Adrenal gland (tissue), 12 donors: ENCODE results near the gene RRBP1. TPM values are rescaled to one million over a fixed set of nuclear protein-coding genes. Genes with fewer than 3 reads are reported as not detected.
A peak's percentile ranks its signal among the peaks of the same experiment; 100 is the strongest.

Experiments
- DNase-seq, 7 donors: peaks; one replicate each; pipeline ENCODE4 v3.0.0-alpha.2; 2019 to 2020
- H3K27ac ChIP-seq, 5 donors: fragments of 200-600 bp; sonication (generic) in 4 of 5; 1 replicate in 3 of 5; 2 replicates in 2 of 5; pipeline versions ENCODE4 v1.5.1 to v1.8.0; 2016 to 2020; ENCODE audit warnings: mild to moderate bottlenecking in 1 of 5
- H3K27me3 ChIP-seq: fragments of 200-600 bp; 2 replicates; pipeline ENCODE4 v1.8.0; 2021
- H3K36me3 ChIP-seq, 2 donors: fragments of 200-600 bp; replicated peaks in 1 of 2; 1 replicate in 1 of 2; 2 replicates in 1 of 2; pipeline versions ENCODE4 v1.5.1 to v1.8.0; 2018 to 2022
- H3K4me1 ChIP-seq, 2 donors: fragments of 200-600 bp; replicated peaks in 1 of 2; 1 replicate in 1 of 2; 2 replicates in 1 of 2; pipeline versions ENCODE4 v1.5.1 to v1.8.0; 2018 to 2021
- H3K4me3 ChIP-seq, 4 donors: fragments of 200-600 bp; sonication (generic) in 3 of 4; one replicate each; pipeline ENCODE4 v1.5.1; 2016 to 2018
- H3K9me3 ChIP-seq, 3 donors: fragments of 200-600 bp; sonication (generic) in 1 of 3; replicated peaks in 1 of 3; 1 replicate in 2 of 3; 2 replicates in 1 of 3; pipeline versions ENCODE4 v1.5.1 to v1.8.0; 2016 to 2021
- CTCF ChIP-seq, 6 experiments: fragments of 450-650 bp in 4 of 6; fragments of 200-600 bp in 2 of 6; sonication (generic) in 1 of 6; IDR thresholded peaks; 1 replicate in 5 of 6; 2 replicates in 1 of 6; pipeline versions ENCODE4 v1.5.1 to v1.8.0; 2016 to 2021; ENCODE audit warnings: antibody characterized with exemption in 6 of 6, mild to moderate bottlenecking in 2 of 6, moderate library complexity in 1 of 6
- POLR2A ChIP-seq, 2 donors: fragments of 450-650 bp; IDR thresholded peaks; one replicate each; pipeline ENCODE4 v1.6.1; 2017; ENCODE audit warnings: antibody characterized with exemption in 2 of 2, mild to moderate bottlenecking in 2 of 2, moderate library complexity in 1 of 2
- WGBS, 4 donors: extraction: QIAGEN DNeasy Blood & Tissue Kit in 2 of 4; methylation state at CpG; one replicate each; pipeline versions ENCODE4 v1.1.5 to v1.1.7; 2013 to 2017; 5-methylcytosine and 5-hydroxymethylcytosine counted together
- intact Hi-C, 2 donors: fragments of 100-400 bp; cut with DNase I; formaldehyde crosslinking; loops; one replicate each; pipeline versions ENCODE4 v1.14.1 to v1.15.0; 2022 to 2023
- polyA plus RNA-seq, 3 donors: library from polyadenylated mRNA; stranded (reverse); fragments of 200-250 nt in 2 of 3; fragments of 350-450 nt in 1 of 3; fragmentation: Illumina TruSeq in 1 of 3; extraction: RNeasy Lipid Tissue Mini Kit (QIAGEN cat#74804) in 1 of 3; gene quantifications; one replicate each; pipeline ENCODE4 v1.2.3, GENCODE V29; 2013 to 2014
- total RNA-seq, 9 donors: library from RNA; depleted of rRNA in 4 of 9; stranded (reverse); fragments of >200 nt in 4 of 9; fragments of 120-200 nt in 1 of 9; fragmentation: NEBNext Ultra II Directional in 1 of 9; extraction: Animal tissue kit (Norgen Biotek cat#: 25700) in 1 of 9; gene quantifications; one replicate each; pipeline versions ENCODE4 v1.1.0 to v1.2.4, GENCODE V29; 2013 to 2023
- donor health status: healthy with polysubstance abuse.
- donor health status: Bipolar disorder and iron deficiency.
- donor health status: DM: yes; HTN: yes; CAD: no.
- donor health status: DM: no; HTN: no; CAD: no.
- donor health status: DM: no; HTN: no; CAD: no.
- donor health status: DM: yes; HTN: yes; CAD: no.

Gene RRBP1
- total and polyA plus RNA-seq, 12 donors = 73.9 to 261 (median 122) TPM

- Histone ChIP-seq H3K4me1 (peaks cover 8 to 13% of the 10 kb centered on the region in 2 donors), H3K27ac (peak overlapping the region in 2 of 5 donors; percentile 35 to 50), H3K36me3 (peaks cover 0 to 21% of the 10 kb centered on the region in 2 donors), H3K4me3 (no peak overlapping the region), H3K27me3 (no peaks in the 10 kb centered on the region), H3K9me3 (no peaks in the 10 kb centered on the region)
- peak in 2 of 7 donors; percentile 19 to 53 for DNase-seq
- intact Hi-C loops = no loop called here
- 44 to 61% (median 50%) methylated on average over 4 to 5 of the region's 5 CpGs for WGBS, 4 donors
- TF ChIP-seq POLR2A (IDR thresholded peaks at IDR 0.05) = no peak
These were observed 76.8 kb downstream of the RRBP1 start for GRCh38 chr20:17605131-17605660.

GRCh38 chr20:17602493-17602892 is 79.5 kb downstream of the RRBP1 start:
- Histone ChIP-seq H3K27me3 (no peaks in the 10 kb centered on the region), H3K36me3 (peaks cover 0 to 14% of the 10 kb centered on the region in 2 donors), H3K27ac (no peak overlapping the region), H3K4me1 (peaks cover 8 to 13% of the 10 kb centered on the region in 2 donors), H3K9me3 (no peaks in the 10 kb centered on the region), H3K4me3 (no peak overlapping the region)
- WGBS, 4 donors = 78 to 89% (median 84%) methylated on average over 4 of the region's 4 CpGs
- no peak for DNase-seq
- intact Hi-C loops = no loop called here
- TF ChIP-seq POLR2A (IDR thresholded peaks at IDR 0.05) = no peak
- no peak for TF ChIP-seq CTCF (IDR thresholded peaks at IDR 0.05)

DNA sequence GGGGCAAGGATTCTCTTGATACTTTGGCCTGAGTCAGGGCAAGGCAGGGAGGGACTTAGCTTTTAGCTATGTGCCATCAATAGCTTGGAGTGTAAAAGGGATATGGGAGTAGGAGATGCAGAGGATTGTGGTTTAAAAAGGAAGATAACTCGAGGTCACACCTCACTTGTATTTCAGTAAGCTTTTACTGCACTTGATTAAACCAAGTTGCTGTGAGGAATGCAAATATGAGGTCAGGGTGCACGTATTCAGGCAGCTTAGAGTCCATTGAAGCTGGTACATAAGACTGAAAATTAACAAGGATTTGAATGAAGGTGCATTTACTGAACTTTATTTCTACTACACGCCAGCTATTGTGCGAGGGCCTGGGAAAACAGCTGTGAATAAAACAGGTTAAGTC is 80.1 kb downstream of the RRBP1 start:
- H3K27me3 ChIP-seq = no peaks in the 10 kb centered on the region
- TF ChIP-seq POLR2A (IDR thresholded peaks at IDR 0.05) = no peak
- TF ChIP-seq CTCF (IDR thresholded peaks at IDR 0.05) = no peak
- intact Hi-C loops = no loop called here
- H3K9me3 ChIP-seq = no peaks in the 10 kb centered on the region
- H3K36me3 ChIP-seq = peaks cover 0 to 12% of the 10 kb centered on the region in 2 donors
- H3K27ac ChIP-seq = no peak overlapping the region
- peaks cover 8 to 16% of the 10 kb centered on the region in 2 donors for H3K4me1 ChIP-seq
- H3K4me3 ChIP-seq = no peak overlapping the region
- no peak for DNase-seq
- 80 to 84% (median 83%) methylated on average over 4 of the region's 4 CpGs for WGBS, 4 donors

DNA sequence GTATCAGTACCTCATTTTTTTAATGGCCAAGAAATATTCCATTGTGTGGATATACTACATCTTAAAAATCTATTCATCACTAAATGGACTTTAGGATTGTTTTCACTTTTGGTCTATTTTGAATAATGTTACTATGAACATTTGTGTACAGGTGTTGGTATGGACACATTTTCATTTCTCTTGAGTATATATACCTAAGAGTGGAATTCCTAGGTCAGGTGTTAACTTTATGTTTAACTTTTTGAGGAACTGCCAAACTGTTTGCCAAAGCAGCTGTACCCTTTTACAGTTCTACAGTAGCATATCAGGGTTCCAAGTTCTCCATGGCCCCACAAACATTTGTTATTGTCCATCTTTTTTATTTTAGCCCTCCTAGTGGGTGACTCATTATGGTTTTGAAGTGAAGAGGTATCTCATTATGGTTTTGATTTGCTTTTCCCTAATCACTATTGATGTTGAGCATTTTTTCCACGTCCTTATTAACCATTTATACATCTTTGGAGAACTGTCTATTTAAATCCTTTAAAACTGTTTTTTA is 84.0 kb downstream of the RRBP1 start:
- H3K9me3 ChIP-seq = no peaks in the 10 kb centered on the region
- H3K4me3 ChIP-seq = no peak overlapping the region
- TF ChIP-seq POLR2A (IDR thresholded peaks at IDR 0.05) = no peak
- no peak for TF ChIP-seq CTCF (IDR thresholded peaks at IDR 0.05)
- no peak overlapping the region for H3K27ac ChIP-seq
- WGBS, 4 donors = 83 to 98% (median 93%) methylated on average over 1 of the region's 1 CpG
- H3K4me1 ChIP-seq = peaks cover 19 to 29% of the 10 kb centered on the region in 2 donors
- intact Hi-C loops = no loop called here
- no peaks in the 10 kb centered on the region for H3K27me3 ChIP-seq
- H3K36me3 ChIP-seq = peaks cover 0 to 12% of the 10 kb centered on the region in 2 donors
- DNase-seq = no peak

GRCh38 chr20:17595856-17596255 is 86.2 kb downstream of the RRBP1 start:
- Histone ChIP-seq H3K27me3 (no peaks in the 10 kb centered on the region), H3K4me3 (no peak overlapping the region), H3K36me3 (no peaks in the 10 kb centered on the region), H3K27ac (no peak overlapping the region), H3K9me3 (no peaks in the 10 kb centered on the region), H3K4me1 (peaks cover 24 to 41% of the 10 kb centered on the region in 2 donors)
- TF ChIP-seq POLR2A (IDR thresholded peaks at IDR 0.05) (no peak), CTCF (IDR thresholded peaks at IDR 0.05) (no peak)
- intact Hi-C loops = no loop called here
- 67 to 89% (median 84%) methylated on average over 2 of the region's 2 CpGs for WGBS, 4 donors
- DNase-seq = no peak
